Measurements from ENCODE around the gene NPBWR2.
"Not testable (repeated sequence)": the region's sequence is repeated elsewhere in the genome, so short reads cannot be mapped to it uniquely, and the experiment has no call there.

NPBWR2 gene

DNA sequence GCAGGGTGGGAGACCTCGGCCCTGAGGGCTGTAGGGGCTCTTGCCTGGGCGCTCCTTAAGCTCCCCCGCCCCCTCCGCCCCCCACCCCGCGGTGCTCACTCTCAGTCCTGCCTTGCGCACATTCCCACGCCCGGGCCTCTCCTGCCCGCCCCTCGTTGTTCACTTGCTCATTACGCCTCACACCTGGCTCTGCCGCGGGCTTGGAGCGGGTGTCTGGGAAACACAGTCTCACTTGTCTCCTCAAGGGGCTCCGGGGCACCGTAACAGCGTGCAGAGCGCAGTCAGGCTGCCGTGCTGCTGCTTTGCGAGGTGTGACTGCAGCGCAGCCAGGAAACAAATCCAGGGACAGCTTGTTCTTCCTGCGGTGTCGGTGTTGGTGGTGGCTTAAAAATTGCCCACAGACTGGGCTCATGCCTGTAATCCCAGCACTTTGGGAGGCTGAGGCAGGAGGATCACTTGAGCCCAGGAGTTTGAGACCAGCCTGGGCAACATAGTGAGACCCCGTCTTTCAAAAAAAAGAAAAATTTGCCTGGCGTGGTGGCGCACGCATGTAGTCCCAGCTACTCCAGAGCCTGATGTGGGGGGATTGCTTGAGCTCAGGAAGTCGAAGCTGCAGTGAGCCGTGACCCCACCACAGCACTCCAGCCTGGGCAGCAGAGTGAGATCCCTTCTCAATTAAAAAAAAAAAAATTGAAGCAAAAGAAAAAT, 4.6 kb downstream of the NPBWR2 start:
- no peak for ATAC-seq

DNA sequence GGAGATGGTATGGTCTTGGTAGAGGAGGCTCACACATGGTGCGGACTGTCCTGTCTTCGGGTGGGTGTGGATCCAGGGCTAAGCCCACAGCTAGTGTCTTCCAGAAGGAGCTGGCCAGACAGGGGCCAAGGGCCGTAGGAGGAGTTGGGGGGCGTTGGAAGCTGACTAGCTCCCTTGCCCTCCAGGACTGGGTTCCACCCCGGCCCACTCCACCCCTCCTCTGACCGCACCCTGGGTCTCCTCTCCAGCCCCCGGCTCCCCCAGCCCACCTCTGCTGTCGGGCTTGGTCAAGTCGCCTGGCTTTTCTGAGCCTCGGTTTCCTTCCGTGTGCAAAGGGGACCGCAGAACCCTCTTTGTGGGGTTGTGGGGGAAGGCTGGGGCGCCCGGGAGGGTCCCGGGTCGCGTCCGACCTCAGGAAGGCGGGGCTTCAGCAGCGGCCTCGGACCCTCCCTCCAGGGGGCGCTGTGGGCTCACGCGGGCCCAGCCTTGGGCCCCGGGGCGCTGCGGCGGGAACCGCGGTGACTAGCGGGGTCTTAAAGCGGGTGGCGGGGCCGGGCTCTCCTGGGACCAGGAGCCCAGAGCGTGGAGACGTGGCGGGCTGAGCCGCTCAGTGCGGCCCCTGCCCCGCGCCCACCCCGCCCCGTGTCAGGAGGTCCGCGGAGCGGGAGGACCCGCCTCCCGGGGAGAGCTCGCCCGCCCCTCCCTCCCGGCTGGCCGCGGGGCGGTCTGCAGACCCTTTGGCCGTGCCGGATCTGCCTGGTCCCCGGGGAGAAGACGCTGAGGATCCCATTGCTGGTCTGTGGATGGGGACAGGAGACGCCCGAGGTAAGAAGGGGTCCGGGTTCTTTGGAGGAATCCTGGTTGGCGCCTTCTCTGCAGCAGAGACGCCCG, 5.4 kb downstream of the NPBWR2 start:
- ATAC-seq: peak; percentile 73 to 76

- ATAC-seq: no peak
These were observed 6.2 kb downstream of the NPBWR2 start for GRCh38 chr20:64100946-64101688.

GRCh38 chr20:64100566-64100888, 6.8 kb downstream of the NPBWR2 start:
- ATAC-seq: no peak

GRCh38 chr20:64099880-64100565, 7.3 kb downstream of the NPBWR2 start:
- peak in 1 of 2 donors; percentile 37 for ATAC-seq

- no peak for ATAC-seq
These were observed 8.1 kb downstream of the NPBWR2 start for GRCh38 chr20:64099086-64099786.

DNA sequence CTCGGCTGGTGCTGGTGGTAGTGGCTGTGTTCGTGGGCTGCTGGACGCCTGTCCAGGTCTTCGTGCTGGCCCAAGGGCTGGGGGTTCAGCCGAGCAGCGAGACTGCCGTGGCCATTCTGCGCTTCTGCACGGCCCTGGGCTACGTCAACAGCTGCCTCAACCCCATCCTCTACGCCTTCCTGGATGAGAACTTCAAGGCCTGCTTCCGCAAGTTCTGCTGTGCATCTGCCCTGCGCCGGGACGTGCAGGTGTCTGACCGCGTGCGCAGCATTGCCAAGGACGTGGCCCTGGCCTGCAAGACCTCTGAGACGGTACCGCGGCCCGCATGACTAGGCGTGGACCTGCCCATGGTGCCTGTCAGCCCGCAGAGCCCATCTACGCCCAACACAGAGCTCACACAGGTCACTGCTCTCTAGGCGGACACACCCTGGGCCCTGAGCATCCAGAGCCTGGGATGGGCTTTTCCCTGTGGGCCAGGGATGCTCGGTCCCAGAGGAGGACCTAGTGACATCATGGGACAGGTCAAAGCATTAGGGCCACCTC, 8.8 kb downstream of the NPBWR2 start:
- no peak for ATAC-seq

DNA sequence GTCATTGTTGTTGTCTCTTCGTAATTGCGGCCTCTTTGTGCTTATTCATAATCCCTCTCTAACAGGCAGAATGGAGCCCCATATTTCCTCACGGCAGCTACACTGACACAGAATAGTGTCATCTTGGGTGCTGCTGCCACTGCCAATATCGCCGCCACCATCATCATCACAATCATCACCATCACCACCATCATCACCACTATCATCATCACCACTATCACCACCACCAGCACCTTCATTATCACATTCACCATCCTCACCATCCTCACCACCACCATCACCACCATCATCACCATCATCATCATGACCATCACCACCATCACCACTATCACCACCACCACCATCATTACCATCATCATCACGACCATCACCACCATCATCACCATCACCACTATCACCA, 10.8 kb downstream of the NPBWR2 start:
- no peak for ATAC-seq

DNA sequence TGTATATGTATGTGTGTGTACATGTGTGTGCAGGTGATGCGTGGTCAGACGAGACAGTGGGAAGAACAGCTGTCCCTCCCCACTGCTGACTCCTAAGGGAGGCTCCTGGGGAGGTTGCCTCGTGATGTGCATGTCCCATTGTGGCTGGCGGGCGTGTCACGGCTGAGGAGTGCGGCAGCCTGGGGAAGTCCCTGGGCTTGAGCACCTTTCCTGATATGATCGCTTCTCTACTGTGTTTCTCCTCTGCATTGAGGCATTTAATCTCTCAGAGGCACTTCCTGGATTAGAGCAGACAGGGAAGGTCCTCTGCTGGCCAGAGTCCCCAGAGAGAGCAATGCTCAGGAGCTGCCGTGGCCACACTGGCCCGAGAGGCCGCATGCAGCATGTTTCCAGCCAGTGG, 11.4 kb downstream of the NPBWR2 start:
- ATAC-seq: peak in 1 of 2 donors; percentile 41

DNA sequence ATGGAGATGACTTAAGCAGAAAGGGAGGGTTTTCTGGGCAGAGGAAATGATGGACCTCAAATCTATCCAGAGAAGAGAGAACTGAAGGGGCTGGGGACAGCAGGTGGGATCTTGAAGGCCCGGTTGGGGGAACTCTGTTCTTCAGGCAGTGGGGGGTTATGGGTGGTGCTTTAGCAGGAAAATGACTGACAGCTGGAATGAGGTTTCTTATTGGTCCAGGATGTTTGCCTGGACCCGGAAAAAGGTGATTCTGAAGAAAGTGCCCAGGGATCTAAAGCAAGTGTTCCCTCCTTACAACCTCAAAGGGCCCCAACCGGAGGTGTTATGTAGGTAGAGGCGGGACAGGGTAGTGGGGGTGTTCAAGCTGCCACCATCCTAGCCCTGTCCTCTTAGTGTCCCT, 11.9 kb downstream of the NPBWR2 start:
- no peak for ATAC-seq

GRCh38 chr20:64093013-64093503, 14.3 kb downstream of the NPBWR2 start:
- no peak for ATAC-seq

- no peak for ATAC-seq
These were observed 14.9 kb downstream of the NPBWR2 start for GRCh38 chr20:64092258-64093012.

DNA sequence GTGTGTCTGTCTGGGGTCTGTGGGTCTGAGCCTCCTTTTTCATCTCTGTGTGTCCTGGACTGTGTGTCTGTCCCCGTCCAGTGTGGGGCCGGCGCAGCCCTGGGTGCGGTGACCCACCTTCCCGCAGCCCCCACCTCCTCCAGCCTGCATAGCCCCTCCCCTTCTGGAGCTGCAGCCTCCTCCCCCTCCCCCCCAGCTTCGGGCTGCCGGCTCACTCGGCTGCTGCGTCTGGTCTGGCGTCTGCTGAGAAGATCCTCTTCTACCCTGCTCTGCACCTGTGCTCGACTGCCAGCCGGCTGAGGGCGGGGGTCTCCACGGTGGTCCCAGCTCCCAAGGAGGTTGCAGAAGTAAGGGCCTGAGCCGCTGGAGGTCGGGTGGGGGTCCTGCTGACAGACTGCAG, 15.6 kb downstream of the NPBWR2 start:
- no peak for ATAC-seq

GRCh38 chr20:64091340-64091739, 16.0 kb downstream of the NPBWR2 start:
- ATAC-seq: no peak

- ATAC-seq: no peak
These were observed 17.2 kb downstream of the NPBWR2 start for GRCh38 chr20:64090165-64090564.

GRCh38 chr20:64088586-64088985, 18.8 kb downstream of the NPBWR2 start:
- ATAC-seq: not testable (repeated sequence)

- not testable (repeated sequence) for ATAC-seq
These were observed 20.0 kb downstream of the NPBWR2 start for GRCh38 chr20:64087226-64087825.

DNA sequence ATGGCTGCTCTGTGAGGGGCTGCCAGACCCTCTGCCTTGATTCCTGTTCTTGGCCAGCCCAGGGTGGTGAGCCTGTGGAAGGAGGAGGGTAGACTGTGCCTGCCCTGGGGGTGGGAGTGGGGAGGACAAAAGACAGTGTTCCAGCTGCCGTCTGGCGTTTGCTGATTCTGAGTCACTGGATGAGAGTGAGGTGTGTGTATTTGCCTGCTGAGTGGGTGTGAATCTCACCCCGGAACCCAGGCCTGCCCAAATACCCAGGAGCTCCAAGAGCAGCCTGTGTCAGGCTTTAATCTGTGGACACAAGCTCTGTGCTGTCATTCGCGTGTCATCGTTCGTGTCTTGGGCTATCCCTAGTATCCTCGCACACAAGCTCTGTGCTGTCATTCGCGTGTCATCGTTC, 20.6 kb downstream of the NPBWR2 start:
- no peak for ATAC-seq

GRCh38 chr20:64084685-64085152, 22.6 kb downstream of the NPBWR2 start:
- no peak for ATAC-seq

All from activated CD4-positive, CD25-positive, alpha-beta regulatory T cell treated with anti-CD3 and anti-CD28 coated beads, Interleukin-2, amount 50 U/mL, for 24 hours (primary cell).